Activated T-cell treated with anti-CD3 and anti-CD28 coated beads for 48 hours (primary cell): ENCODE data around the gene CHST8.
"Not testable (repeated sequence)": the region's sequence is repeated elsewhere in the genome, so short reads cannot be mapped to it uniquely, and the experiment has no call there.

Experiments used
- DNase-seq: peaks from one replicate; pipeline ENCODE4 v3.0.0-alpha.2; 2020; ENCODE audit warnings: low read depth

Gene CHST8

GRCh38 chr19:33811736-33812387 lies 190.1 kb downstream of the CHST8 start:
- DNase-seq = no peak

GRCh38 chr19:33812388-33813330 lies 190.9 kb downstream of the CHST8 start:
- DNase-seq = no peak

GRCh38 chr19:33813391-33814101 lies 191.8 kb downstream of the CHST8 start:
- DNase-seq = no peak

GRCh38 chr19:33814181-33815165 lies 192.7 kb downstream of the CHST8 start:
- no peak for DNase-seq

- no peak for DNase-seq
These were observed 193.9 kb downstream of the CHST8 start for GRCh38 chr19:33815380-33816340.

- no peak for DNase-seq
These were observed 196.7 kb downstream of the CHST8 start for GRCh38 chr19:33818411-33818810.

GRCh38 chr19:33819078-33819477 lies 197.3 kb downstream of the CHST8 start:
- not testable (repeated sequence) for DNase-seq

GRCh38 chr19:33819506-33819879 lies 197.7 kb downstream of the CHST8 start:
- DNase-seq = no peak

- DNase-seq = peak; percentile 63
These were observed 198.4 kb downstream of the CHST8 start for GRCh38 chr19:33819880-33820781.

GRCh38 chr19:33821871-33822270 lies 200.1 kb downstream of the CHST8 start:
- no peak for DNase-seq
